CD4-positive, alpha-beta memory T cell (primary cell): Measurements from ENCODE around the gene RIPOR3. TPM values are rescaled to one million over a fixed set of nuclear protein-coding genes. Genes with fewer than 3 reads are reported as not detected.

Experiments used
- CTCF ChIA-PET: fragments of 350-600 bp; sonication (Branson Sonifier 250); formaldehyde crosslinking; loops from one replicate; lab custom pipeline; 2021; ENCODE audit warnings: inconsistent platforms; ENCODE audit not compliant: partially characterized antibody; lab: Charles Lee
- POLR2A ChIA-PET: fragments of 350-600 bp; sonication (Branson Sonifier 250); formaldehyde crosslinking; loops from one replicate; lab custom pipeline; 2021; ENCODE audit not compliant: partially characterized antibody; lab: Charles Lee
- DNase-seq, 5 donors: peaks; one replicate each; pipeline versions ENCODE4 v3.0.0 to v3.0.0-alpha.2; 2020 to 2022; ENCODE audit warnings: mixed read lengths in 1 of 5
- H3K27ac ChIP-seq: one replicate; pipeline ENCODE4 v1.7.0; 2013; ENCODE audit warnings: low read depth, low read length
- H3K27me3 ChIP-seq: 2 replicates; pipeline ENCODE4 v1.7.0; 2013; ENCODE audit warnings: mild to moderate bottlenecking, low read length, moderate library complexity; ENCODE audit not compliant: insufficient read depth
- H3K36me3 ChIP-seq: 2 replicates; pipeline ENCODE4 v1.7.0; 2013; ENCODE audit warnings: mild to moderate bottlenecking, low read length, moderate library complexity; ENCODE audit not compliant: insufficient read depth
- H3K4me1 ChIP-seq: 2 replicates; pipeline ENCODE4 v1.7.0; 2013; ENCODE audit warnings: mild to moderate bottlenecking, low read length, moderate library complexity; ENCODE audit not compliant: insufficient read depth
- H3K4me3 ChIP-seq, 2 donors: one replicate each; pipeline ENCODE4 v1.7.0; 2013; ENCODE audit warnings: low read length in 2 of 2, mild to moderate bottlenecking in 1 of 2
- H3K9me3 ChIP-seq, 2 donors: one replicate each; pipeline ENCODE4 v1.7.0; 2013; ENCODE audit warnings: low read length in 2 of 2, control low read depth in 1 of 2; ENCODE audit not compliant: control insufficient read depth in 1 of 2
- H3K27ac Mint-ChIP-seq, 7 donors: one replicate each; pipeline ENCODE4 v1.8.0; 2020 to 2021; ENCODE audit warnings: mixed read lengths in 7 of 7, mild to moderate bottlenecking in 6 of 7, inconsistent platforms in 3 of 7, moderate library complexity in 3 of 7
- H3K27me3 Mint-ChIP-seq, 2 donors: one replicate each; pipeline ENCODE4 v1.8.0; 2020 to 2021; ENCODE audit warnings: mixed read lengths in 2 of 2
- H3K36me3 Mint-ChIP-seq, 2 donors: one replicate each; pipeline ENCODE4 v1.8.0; 2020 to 2021; ENCODE audit warnings: mixed read lengths in 2 of 2, inconsistent platforms in 1 of 2, mild to moderate bottlenecking in 1 of 2
- H3K4me1 Mint-ChIP-seq, 4 donors: one replicate each; pipeline ENCODE4 v1.8.0; 2020 to 2021; ENCODE audit warnings: mixed read lengths in 4 of 4, mild to moderate bottlenecking in 1 of 4
- H3K4me3 Mint-ChIP-seq, 8 donors: one replicate each; pipeline ENCODE4 v1.8.0; 2020 to 2021; ENCODE audit warnings: mixed read lengths in 8 of 8, mild to moderate bottlenecking in 7 of 8, moderate library complexity in 6 of 8, inconsistent platforms in 3 of 8
- H3K9me3 Mint-ChIP-seq, 8 donors: one replicate each; pipeline ENCODE4 v1.8.0; 2020 to 2021; ENCODE audit warnings: mixed read lengths in 8 of 8, mild to moderate bottlenecking in 5 of 8, inconsistent platforms in 3 of 8, moderate library complexity in 1 of 8
- intact Hi-C: fragments of 100-400 bp; cut with micrococcal nuclease; formaldehyde crosslinking; loops from one replicate; pipeline ENCODE4 v1.15.1; 2023
- polyA plus RNA-seq, 2 donors: library from polyadenylated mRNA; unstranded; fragments of 300-500 nt; fragmentation: Illumina TruSeq; gene quantifications; one replicate each; pipeline ENCODE4 v1.2.3, GENCODE V29; 2021
- total RNA-seq, 2 experiments: library from RNA; stranded (reverse); gene quantifications; one replicate each; pipeline ENCODE4 v1.2.3, GENCODE V29; 2021

Gene RIPOR3
- total and polyA plus RNA-seq, 4 experiments from 2014 or later: 0.49 to 1.3 TPM; not detected in 2

DNA sequence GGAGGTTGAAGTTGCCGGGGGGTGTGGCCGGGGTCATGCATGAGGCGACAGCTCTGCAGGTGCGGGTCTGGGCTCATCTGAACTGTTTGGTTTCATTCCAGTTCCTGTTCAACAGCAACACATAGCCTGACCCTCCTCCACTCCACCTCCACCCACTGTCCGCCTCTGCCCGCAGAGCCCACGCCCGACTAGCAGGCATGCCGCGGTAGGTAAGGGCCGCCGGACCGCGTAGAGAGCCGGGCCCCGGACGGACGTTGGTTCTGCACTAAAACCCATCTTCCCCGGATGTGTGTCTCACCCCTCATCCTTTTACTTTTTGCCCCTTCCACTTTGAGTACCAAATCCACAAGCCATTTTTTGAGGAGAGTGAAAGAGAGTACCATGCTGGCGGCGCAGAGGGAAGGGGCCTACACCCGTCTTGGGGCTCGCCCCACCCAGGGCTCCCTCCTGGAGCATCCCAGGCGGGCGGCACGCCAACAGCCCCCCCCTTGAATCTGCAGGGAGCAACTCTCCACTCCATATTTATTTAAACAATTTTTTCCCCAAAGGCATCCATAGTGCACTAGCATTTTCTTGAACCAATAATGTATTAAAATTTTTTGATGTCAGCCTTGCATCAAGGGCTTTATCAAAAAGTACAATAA is 108.6 kb downstream of the RIPOR3 start:
- no peaks in the 10 kb centered on the region for H3K4me1 ChIP-seq
- H3K36me3 ChIP-seq: peaks cover 87% of the 10 kb centered on the region
- no peak overlapping the region for H3K4me3 ChIP-seq
- peaks cover 44 to 92% of the 10 kb centered on the region in 2 donors for H3K36me3 Mint-ChIP-seq
- H3K4me1 Mint-ChIP-seq: peaks cover 0 to 6% (median 2%) of the 10 kb centered on the region in 4 donors
- POLR2A ChIA-PET: no interaction called here
- no peak for DNase-seq
- H3K9me3 Mint-ChIP-seq: no peaks in the 10 kb centered on the region
- H3K9me3 ChIP-seq: no peaks in the 10 kb centered on the region
- intact Hi-C loops: no loop called here
- H3K4me3 Mint-ChIP-seq: no peak overlapping the region
- H3K27ac ChIP-seq: no peak overlapping the region
- H3K27me3 ChIP-seq: no peaks in the 10 kb centered on the region
- peak overlapping the region in 1 of 7 donors; percentile 46 for H3K27ac Mint-ChIP-seq
- no peaks in the 10 kb centered on the region for H3K27me3 Mint-ChIP-seq
- CTCF ChIA-PET: interaction anchor here (1.4 to 16.4 kb wide), 2 partner anchors 17 to 79 kb away, joined by 3 to 244 read pairs; no protein-coding TSS in a partner anchor

DNA sequence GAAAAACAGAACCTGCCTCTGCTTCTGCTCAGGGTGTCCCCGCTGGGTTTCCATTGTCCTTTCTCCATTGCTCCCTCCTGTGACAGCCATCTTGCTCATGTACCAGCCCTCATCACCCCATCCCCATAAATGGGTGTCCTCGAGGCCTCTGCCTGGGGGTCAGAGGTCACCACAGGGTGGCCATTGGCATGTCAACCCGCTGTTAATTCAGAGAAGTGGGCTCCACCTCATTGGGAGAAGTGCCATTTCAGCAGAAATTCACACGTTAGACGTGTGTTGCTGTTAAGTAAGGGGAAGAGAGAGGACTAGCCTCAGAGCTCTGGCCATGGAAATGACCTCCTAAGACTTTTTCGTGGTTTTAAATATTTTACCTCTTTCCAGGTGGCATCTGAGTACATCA is 109.2 kb downstream of the RIPOR3 start:
- Histone ChIP-seq H3K4me1 (no peaks in the 10 kb centered on the region), H3K4me3 (no peak overlapping the region), H3K9me3 (no peaks in the 10 kb centered on the region), H3K27ac (no peak overlapping the region), H3K36me3 (peaks cover 92% of the 10 kb centered on the region), H3K27me3 (no peaks in the 10 kb centered on the region)
- H3K36me3 Mint-ChIP-seq: peaks cover 44 to 95% of the 10 kb centered on the region in 2 donors
- H3K4me1 Mint-ChIP-seq: peaks cover 0 to 6% (median 2%) of the 10 kb centered on the region in 4 donors
- H3K27me3 Mint-ChIP-seq: no peaks in the 10 kb centered on the region
- no peak for DNase-seq
- CTCF ChIA-PET: interaction anchor here (1.2 to 16.4 kb wide), 3 partner anchors 17 to 98 kb away, joined by 3 to 244 read pairs (median 3); no protein-coding TSS in a partner anchor
- POLR2A ChIA-PET: no interaction called here
- H3K4me3 Mint-ChIP-seq: no peak overlapping the region
- no peaks in the 10 kb centered on the region for H3K9me3 Mint-ChIP-seq
- intact Hi-C loops: no loop called here
- H3K27ac Mint-ChIP-seq: no peak overlapping the region

GRCh38 chr20:50580842-50581544 is 110.3 kb downstream of the RIPOR3 start:
- no peaks in the 10 kb centered on the region for H3K4me1 ChIP-seq
- Mint-ChIP-seq H3K36me3 (peaks cover 46 to 90% of the 10 kb centered on the region in 2 donors), H3K9me3 (no peaks in the 10 kb centered on the region), H3K4me1 (peaks cover under 1 to 8% (median 3%) of the 10 kb centered on the region in 4 donors), H3K4me3 (no peak overlapping the region), H3K27me3 (no peaks in the 10 kb centered on the region), H3K27ac (peak overlapping the region in 2 of 7 donors; percentile 2 to 63)
- no peaks in the 10 kb centered on the region for H3K27me3 ChIP-seq
- ChIA-PET POLR2A (no interaction called here), CTCF (interaction anchor here (1.2 to 16.4 kb wide), 5 partner anchors 18 to 116 kb away, joined by 3 to 244 read pairs (median 3); no protein-coding TSS in a partner anchor)
- no peak for DNase-seq
- no peak overlapping the region for H3K27ac ChIP-seq
- peaks cover 83% of the 10 kb centered on the region for H3K36me3 ChIP-seq
- H3K9me3 ChIP-seq: no peaks in the 10 kb centered on the region
- intact Hi-C loops: loop anchor here (1.0 kb wide), 2 partner anchors 77 to 395 kb away; no protein-coding TSS in a partner anchor
- H3K4me3 ChIP-seq: no peak overlapping the region

GRCh38 chr20:50580016-50580747 is 111.2 kb downstream of the RIPOR3 start:
- Mint-ChIP-seq H3K4me1 (peaks cover 5 to 14% (median 8%) of the 10 kb centered on the region in 4 donors), H3K27ac (peak overlapping the region in 5 of 7 donors; percentile 29 to 70 (median 53)), H3K9me3 (no peaks in the 10 kb centered on the region), H3K36me3 (peaks cover 49 to 90% of the 10 kb centered on the region in 2 donors), H3K4me3 (no peak overlapping the region), H3K27me3 (no peaks in the 10 kb centered on the region)
- Histone ChIP-seq H3K9me3 (no peaks in the 10 kb centered on the region), H3K4me1 (no peaks in the 10 kb centered on the region), H3K36me3 (peaks cover 79% of the 10 kb centered on the region), H3K4me3 (no peak overlapping the region), H3K27ac (no peak overlapping the region), H3K27me3 (no peaks in the 10 kb centered on the region)
- ChIA-PET CTCF (interaction anchor here (0.9 to 16.4 kb wide), 13 partner anchors 10 to 394 kb away, joined by 3 to 244 read pairs (median 4); no protein-coding TSS in a partner anchor), POLR2A (interaction anchor here (1.2 kb wide), 1 partner anchor 70 kb away, joined by 4 read pairs; the partner anchor contains the start of gene PTPN1)
- intact Hi-C loops: loop anchor here (1.0 kb wide), 2 partner anchors 76 to 394 kb away; no protein-coding TSS in a partner anchor
- DNase-seq: peak in 3 of 5 donors; percentile 31 to 43 (median 34)

GRCh38 chr20:50579511-50579910 is 111.8 kb downstream of the RIPOR3 start:
- H3K4me1 Mint-ChIP-seq: peaks cover 7 to 16% (median 13%) of the 10 kb centered on the region in 4 donors
- H3K36me3 Mint-ChIP-seq: peaks cover 55 to 91% of the 10 kb centered on the region in 2 donors
- no peaks in the 10 kb centered on the region for H3K4me1 ChIP-seq
- no peak overlapping the region for H3K4me3 Mint-ChIP-seq
- no peak for DNase-seq
- intact Hi-C loops: no loop called here
- H3K27ac ChIP-seq: no peak overlapping the region
- no peaks in the 10 kb centered on the region for H3K9me3 ChIP-seq
- no peaks in the 10 kb centered on the region for H3K27me3 ChIP-seq
- POLR2A ChIA-PET: interaction anchor here (1.2 to 1.6 kb wide), 2 partner anchors 69 to 75 kb away, joined by 4 to 6 read pairs; partner anchors contain the start of gene PTPN1
- H3K4me3 ChIP-seq: no peak overlapping the region
- CTCF ChIA-PET: interaction anchor here (0.8 to 16.4 kb wide), 17 partner anchors 9 to 394 kb away, joined by 3 to 244 read pairs (median 4); no protein-coding TSS in a partner anchor
- H3K36me3 ChIP-seq: peaks cover 83% of the 10 kb centered on the region
- H3K9me3 Mint-ChIP-seq: no peaks in the 10 kb centered on the region
- no peaks in the 10 kb centered on the region for H3K27me3 Mint-ChIP-seq
- H3K27ac Mint-ChIP-seq: peak overlapping the region in 2 of 7 donors; percentile 63 to 70

DNA sequence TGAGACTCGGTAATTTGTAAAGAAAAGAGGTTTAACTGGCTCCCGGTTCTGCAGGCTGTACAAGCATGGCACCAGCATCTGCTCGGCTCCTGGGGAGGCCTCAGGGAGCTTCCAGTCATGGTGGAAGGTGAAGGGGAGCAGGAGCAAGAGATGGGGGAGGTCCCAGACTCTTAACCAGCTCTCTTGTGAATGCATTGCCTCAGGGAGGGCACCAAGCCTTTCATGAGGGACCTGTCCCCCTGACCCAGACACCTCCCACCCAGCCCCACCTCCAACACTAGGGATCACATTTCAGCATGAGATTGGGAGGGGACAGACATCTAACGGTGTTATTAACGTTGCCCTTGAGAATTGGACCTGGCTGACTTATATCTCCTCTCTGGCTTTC is 112.6 kb downstream of the RIPOR3 start:
- peaks cover 59 to 93% of the 10 kb centered on the region in 2 donors for H3K36me3 Mint-ChIP-seq
- Histone ChIP-seq H3K36me3 (peaks cover 85% of the 10 kb centered on the region), H3K27ac (no peak overlapping the region), H3K27me3 (no peaks in the 10 kb centered on the region), H3K4me1 (no peaks in the 10 kb centered on the region), H3K9me3 (no peaks in the 10 kb centered on the region), H3K4me3 (no peak overlapping the region)
- peaks cover 7 to 20% (median 16%) of the 10 kb centered on the region in 4 donors for H3K4me1 Mint-ChIP-seq
- no peak overlapping the region for H3K4me3 Mint-ChIP-seq
- no peaks in the 10 kb centered on the region for H3K9me3 Mint-ChIP-seq
- intact Hi-C loops: no loop called here
- CTCF ChIA-PET: interaction anchor here (0.8 to 16.4 kb wide), 10 partner anchors 10 to 391 kb away, joined by 3 to 244 read pairs (median 4); no protein-coding TSS in a partner anchor
- no peak for DNase-seq
- no peak overlapping the region for H3K27ac Mint-ChIP-seq
- H3K27me3 Mint-ChIP-seq: no peaks in the 10 kb centered on the region
- POLR2A ChIA-PET: interaction anchor here (1.6 kb wide), 1 partner anchor 74 kb away, joined by 6 read pairs; no protein-coding TSS in a partner anchor
